ENCODE results near the gene TXNRD2.

GRCh38 chr22:19961201-19961580, 19.6 kb upstream of the TXNRD2 start:
- TF ChIP-seq CTCF (IDR thresholded peaks at IDR 0.05) = no peak
- TF ChIP-seq POLR2A (IDR thresholded peaks at IDR 0.05) = peak; percentile 27

Measured in right lobe of liver (tissue), 4 donors.